K562 (cell line): ENCODE results near the gene SHB. TPM values are rescaled to one million over a fixed set of nuclear protein-coding genes. Genes with fewer than 3 reads are reported as not detected.

Experiments used
- BDP1 ChIP-seq: IDR thresholded peaks from 3 replicates; pipeline ENCODE4 v1.6.1; 2011; ENCODE audit not compliant: insufficient read length, insufficient read depth
- CEBPB ChIP-seq: fragments of 450-650 bp; IDR thresholded peaks from 2 replicates; pipeline ENCODE4 v1.6.1; 2016; ENCODE audit warnings: missing genetic modification characterization, missing compliant biosample characterization
- EWSR1 ChIP-seq: fragments of 450-650 bp; IDR thresholded peaks from 2 replicates; pipeline ENCODE4 v1.6.1; 2018; ENCODE audit warnings: borderline replicate concordance, mild to moderate bottlenecking, low read depth, moderate library complexity; ENCODE audit not compliant: partially characterized antibody
- NCOA4 ChIP-seq: fragments of 450-650 bp; IDR thresholded peaks from 2 replicates; pipeline ENCODE4 v1.6.1; 2018; ENCODE audit warnings: mild to moderate bottlenecking; ENCODE audit not compliant: partially characterized antibody
- NR1H2 ChIP-seq: sonication (generic); formaldehyde crosslinking; IDR thresholded peaks from 2 replicates; pipeline ENCODE4 v1.4.0; 2020; ENCODE audit warnings: mild to moderate bottlenecking, missing genetic modification reagents
- ZNF316 ChIP-seq: fragments of 450-650 bp; IDR thresholded peaks from 2 replicates; pipeline ENCODE4 v1.6.1; 2016
- ZNF699 ChIP-seq: fragments of 250-450 bp; sonication (Bioruptor Pico); IDR thresholded peaks from 2 replicates; pipeline ENCODE4 v1.8.0; 2021; ENCODE audit warnings: mild to moderate bottlenecking, moderate library complexity; ENCODE audit not compliant: insufficient replicate concordance
- polyA plus RNA-seq, 8 experiments: library from polyadenylated mRNA; depleted of rRNA in 4 of 8; stranded (reverse) in 5 of 8; unstranded in 3 of 8; fragments of >200 nt; fragmentation: Nextera tagmentation in 2 of 8; fragmentation: Illumina TruSeq in 1 of 8; extraction: Ambion mirVana in 2 of 8; extraction: Trizol in 1 of 8; gene quantifications; 2 replicates each; pipeline versions ENCODE4 v1.2.1 to v1.2.3, GENCODE V29; 2011 to 2014; ENCODE audit warnings: inconsistent platforms in 1 of 8, missing spikeins in 1 of 8
- total RNA-seq, 7 experiments: library from RNA; depleted of rRNA in 6 of 7; stranded (reverse); fragments of >200 nt in 6 of 7; fragmentation: Illumina TruSeq in 2 of 7; extraction: Trizol in 2 of 7; gene quantifications; 2 replicates each; pipeline versions ENCODE4 v1.2.1 to v1.2.3, GENCODE V29; 2011 to 2021; ENCODE audit warnings: low replicate concordance in 1 of 7
- TF ChIP-seq, protein P1 (sequence below), 2 experiments: fragments of 450-650 bp in 1 of 2; sonication (generic) in 1 of 2; formaldehyde crosslinking in 1 of 2; IDR thresholded peaks; 2 replicates each; pipeline versions ENCODE4 v1.7.1 to v1.9.0; 2016 to 2022; ENCODE audit warnings: inconsistent platforms in 1 of 2, mild to moderate bottlenecking in 1 of 2, missing genetic modification reagents in 1 of 2
- TF ChIP-seq, protein P2 (sequence below): fragments of 250-450 bp; sonication (Bioruptor Pico); IDR thresholded peaks from 2 replicates; pipeline ENCODE4 v1.4.0; 2020; ENCODE audit warnings: mild to moderate bottlenecking, moderate library complexity

The SHB gene
- total and polyA plus RNA-seq, 9 of the 15 experiments (the other 6 are each of a cell fraction or from before 2014, with no cell fraction given): 0.78 to 16.0 (median 5.3) TPM

DNA sequence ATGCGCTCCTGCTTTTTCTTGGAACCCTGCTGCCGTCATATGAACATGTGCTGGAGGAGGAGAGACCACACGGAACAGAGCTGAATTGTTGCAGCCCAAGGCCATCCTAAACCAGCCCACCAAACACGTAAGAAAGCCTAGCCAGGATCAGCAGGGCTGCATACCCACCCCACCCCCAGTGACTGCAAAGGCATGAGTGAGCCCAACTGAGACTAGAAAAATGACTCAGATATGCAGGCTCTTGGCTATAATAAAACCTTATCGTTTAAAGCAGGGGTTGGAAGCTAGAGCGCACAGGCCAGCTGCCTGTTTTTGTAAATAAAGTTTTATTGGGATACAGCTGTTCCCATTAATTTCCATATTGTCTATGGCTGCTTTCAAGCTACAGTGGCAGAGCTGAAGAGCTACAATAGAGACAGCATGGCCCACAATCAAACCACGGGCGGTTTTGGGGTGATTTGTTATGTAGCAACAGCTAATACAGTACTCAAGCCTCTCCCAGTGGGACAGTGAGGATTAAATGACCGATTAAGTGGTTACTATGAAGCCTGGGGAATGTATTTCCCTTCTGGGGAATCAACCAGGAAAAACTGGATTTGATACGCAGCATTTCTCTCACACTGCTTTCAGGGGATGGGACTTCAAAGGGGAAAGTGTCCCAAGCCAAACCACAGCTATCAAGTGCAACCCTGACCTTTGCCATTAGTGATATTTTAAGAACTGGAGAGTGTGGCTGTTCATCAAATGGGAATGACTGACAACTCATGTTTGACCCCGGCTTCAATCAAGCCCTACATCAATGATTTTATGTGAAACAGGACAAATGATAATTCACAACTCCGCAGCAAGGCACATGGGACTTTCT, 6.3 kb downstream of the SHB start (continued):
- TF ChIP-seq, protein P1, sequence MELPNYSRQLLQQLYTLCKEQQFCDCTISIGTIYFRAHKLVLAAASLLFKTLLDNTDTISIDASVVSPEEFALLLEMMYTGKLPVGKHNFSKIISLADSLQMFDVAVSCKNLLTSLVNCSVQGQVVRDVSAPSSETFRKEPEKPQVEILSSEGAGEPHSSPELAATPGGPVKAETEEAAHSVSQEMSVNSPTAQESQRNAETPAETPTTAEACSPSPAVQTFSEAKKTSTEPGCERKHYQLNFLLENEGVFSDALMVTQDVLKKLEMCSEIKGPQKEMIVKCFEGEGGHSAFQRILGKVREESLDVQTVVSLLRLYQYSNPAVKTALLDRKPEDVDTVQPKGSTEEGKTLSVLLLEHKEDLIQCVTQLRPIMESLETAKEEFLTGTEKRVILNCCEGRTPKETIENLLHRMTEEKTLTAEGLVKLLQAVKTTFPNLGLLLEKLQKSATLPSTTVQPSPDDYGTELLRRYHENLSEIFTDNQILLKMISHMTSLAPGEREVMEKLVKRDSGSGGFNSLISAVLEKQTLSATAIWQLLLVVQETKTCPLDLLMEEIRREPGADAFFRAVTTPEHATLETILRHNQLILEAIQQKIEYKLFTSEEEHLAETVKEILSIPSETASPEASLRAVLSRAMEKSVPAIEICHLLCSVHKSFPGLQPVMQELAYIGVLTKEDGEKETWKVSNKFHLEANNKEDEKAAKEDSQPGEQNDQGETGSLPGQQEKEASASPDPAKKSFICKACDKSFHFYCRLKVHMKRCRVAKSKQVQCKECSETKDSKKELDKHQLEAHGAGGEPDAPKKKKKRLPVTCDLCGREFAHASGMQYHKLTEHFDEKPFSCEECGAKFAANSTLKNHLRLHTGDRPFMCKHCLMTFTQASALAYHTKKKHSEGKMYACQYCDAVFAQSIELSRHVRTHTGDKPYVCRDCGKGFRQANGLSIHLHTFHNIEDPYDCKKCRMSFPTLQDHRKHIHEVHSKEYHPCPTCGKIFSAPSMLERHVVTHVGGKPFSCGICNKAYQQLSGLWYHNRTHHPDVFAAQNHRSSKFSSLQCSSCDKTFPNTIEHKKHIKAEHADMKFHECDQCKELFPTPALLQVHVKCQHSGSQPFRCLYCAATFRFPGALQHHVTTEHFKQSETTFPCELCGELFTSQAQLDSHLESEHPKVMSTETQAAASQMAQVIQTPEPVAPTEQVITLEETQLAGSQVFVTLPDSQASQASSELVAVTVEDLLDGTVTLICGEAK (IDR thresholded peaks at IDR 0.05): peak; percentile 99
- TF ChIP-seq, protein P1 (CRISPR knock-in tag; IDR thresholded peaks at IDR 0.05): peak; percentile 99
- TF ChIP-seq, protein P2, sequence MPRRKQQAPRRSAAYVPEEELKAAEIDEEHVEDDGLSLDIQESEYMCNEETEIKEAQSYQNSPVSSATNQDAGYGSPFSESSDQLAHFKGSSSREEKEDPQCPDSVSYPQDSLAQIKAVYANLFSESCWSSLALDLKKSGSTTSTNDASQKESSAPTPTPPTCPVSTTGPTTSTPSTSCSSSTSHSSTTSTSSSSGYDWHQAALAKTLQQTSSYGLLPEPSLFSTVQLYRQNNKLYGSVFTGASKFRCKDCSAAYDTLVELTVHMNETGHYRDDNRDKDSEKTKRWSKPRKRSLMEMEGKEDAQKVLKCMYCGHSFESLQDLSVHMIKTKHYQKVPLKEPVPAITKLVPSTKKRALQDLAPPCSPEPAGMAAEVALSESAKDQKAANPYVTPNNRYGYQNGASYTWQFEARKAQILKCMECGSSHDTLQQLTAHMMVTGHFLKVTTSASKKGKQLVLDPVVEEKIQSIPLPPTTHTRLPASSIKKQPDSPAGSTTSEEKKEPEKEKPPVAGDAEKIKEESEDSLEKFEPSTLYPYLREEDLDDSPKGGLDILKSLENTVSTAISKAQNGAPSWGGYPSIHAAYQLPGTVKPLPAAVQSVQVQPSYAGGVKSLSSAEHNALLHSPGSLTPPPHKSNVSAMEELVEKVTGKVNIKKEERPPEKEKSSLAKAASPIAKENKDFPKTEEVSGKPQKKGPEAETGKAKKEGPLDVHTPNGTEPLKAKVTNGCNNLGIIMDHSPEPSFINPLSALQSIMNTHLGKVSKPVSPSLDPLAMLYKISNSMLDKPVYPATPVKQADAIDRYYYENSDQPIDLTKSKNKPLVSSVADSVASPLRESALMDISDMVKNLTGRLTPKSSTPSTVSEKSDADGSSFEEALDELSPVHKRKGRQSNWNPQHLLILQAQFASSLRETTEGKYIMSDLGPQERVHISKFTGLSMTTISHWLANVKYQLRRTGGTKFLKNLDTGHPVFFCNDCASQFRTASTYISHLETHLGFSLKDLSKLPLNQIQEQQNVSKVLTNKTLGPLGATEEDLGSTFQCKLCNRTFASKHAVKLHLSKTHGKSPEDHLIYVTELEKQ: no peak
- no peak for TF ChIP-seq CEBPB (tag)
- no peak for TF ChIP-seq ZNF316
- no peak for TF ChIP-seq EWSR1
- no peak for TF ChIP-seq NCOA4
- TF ChIP-seq NR1H2 (CRISPR knock-in tag): no peak
- no peak for TF ChIP-seq BDP1
- no peak for TF ChIP-seq ZNF699 (CRISPR knock-in tag)
- TF ChIP-seq, all 486 proteins: peak for 66
